Adrenal gland (tissue), 5 donors: ENCODE measurements around the gene CPVL.

ENCODE experiments used
- POLR2A ChIP-seq, 2 donors: fragments of 450-650 bp; IDR thresholded peaks; one replicate each; pipeline ENCODE4 v1.6.1; 2017; ENCODE audit warnings: antibody characterized with exemption in 2 of 2, mild to moderate bottlenecking in 2 of 2, moderate library complexity in 1 of 2
- TF ChIP-seq, protein P1 (sequence below), 6 experiments: fragments of 450-650 bp in 4 of 6; fragments of 200-600 bp in 2 of 6; sonication (generic) in 1 of 6; IDR thresholded peaks; 1 replicate in 5 of 6; 2 replicates in 1 of 6; pipeline versions ENCODE4 v1.5.1 to v1.8.0; 2016 to 2021; ENCODE audit warnings: antibody characterized with exemption in 6 of 6, mild to moderate bottlenecking in 2 of 6, moderate library complexity in 1 of 6
- donor health status: DM: no; HTN: no; CAD: no.

DNA sequence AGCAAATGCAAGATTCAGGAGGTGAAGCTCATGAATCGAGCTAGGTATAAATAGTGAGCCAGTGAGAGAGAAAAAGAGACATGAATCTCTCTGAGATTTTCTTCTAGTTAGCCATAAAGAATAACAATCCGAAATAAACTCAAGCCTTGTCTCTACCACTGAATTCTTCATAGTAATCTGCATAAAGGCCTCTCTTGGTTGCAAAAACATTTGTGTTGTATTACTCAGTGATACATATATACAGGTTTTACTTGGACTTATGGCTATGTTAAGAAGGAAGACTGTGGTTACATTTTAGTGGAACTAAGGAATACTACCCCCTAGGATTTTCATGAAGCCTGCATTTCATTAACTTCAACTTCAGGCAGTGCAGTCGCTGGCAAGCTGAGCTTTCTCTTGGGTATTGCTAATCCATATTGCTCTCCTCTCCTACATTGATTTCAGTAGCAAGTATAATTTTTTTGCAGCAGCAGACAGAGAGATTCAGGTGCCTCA, 115.5 kb downstream of the CPVL start:
- TF ChIP-seq, protein P1, sequence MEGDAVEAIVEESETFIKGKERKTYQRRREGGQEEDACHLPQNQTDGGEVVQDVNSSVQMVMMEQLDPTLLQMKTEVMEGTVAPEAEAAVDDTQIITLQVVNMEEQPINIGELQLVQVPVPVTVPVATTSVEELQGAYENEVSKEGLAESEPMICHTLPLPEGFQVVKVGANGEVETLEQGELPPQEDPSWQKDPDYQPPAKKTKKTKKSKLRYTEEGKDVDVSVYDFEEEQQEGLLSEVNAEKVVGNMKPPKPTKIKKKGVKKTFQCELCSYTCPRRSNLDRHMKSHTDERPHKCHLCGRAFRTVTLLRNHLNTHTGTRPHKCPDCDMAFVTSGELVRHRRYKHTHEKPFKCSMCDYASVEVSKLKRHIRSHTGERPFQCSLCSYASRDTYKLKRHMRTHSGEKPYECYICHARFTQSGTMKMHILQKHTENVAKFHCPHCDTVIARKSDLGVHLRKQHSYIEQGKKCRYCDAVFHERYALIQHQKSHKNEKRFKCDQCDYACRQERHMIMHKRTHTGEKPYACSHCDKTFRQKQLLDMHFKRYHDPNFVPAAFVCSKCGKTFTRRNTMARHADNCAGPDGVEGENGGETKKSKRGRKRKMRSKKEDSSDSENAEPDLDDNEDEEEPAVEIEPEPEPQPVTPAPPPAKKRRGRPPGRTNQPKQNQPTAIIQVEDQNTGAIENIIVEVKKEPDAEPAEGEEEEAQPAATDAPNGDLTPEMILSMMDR (IDR thresholded peaks at IDR 0.05): no peak
- TF ChIP-seq POLR2A (IDR thresholded peaks at IDR 0.05): no peak
